NT2/D1 (cell line): Measurements from ENCODE around the gene ZNF773.

Experiments used
- DNase-seq: peaks from one replicate; pipeline ENCODE4 v3.0.0-alpha.2; 2011; ENCODE audit warnings: low read depth, low spot score
- H3K27me3 ChIP-seq: 2 replicates; pipeline ENCODE4 v1.6.0; 2011; ENCODE audit warnings: mild to moderate bottlenecking; ENCODE audit not compliant: insufficient read length, insufficient read depth
- H3K36me3 ChIP-seq: 2 replicates; pipeline ENCODE4 v1.6.1; 2011; ENCODE audit warnings: mild to moderate bottlenecking, low read length, mixed read lengths; ENCODE audit not compliant: insufficient read depth, insufficient read length
- H3K4me1 ChIP-seq: 2 replicates; pipeline ENCODE4 v1.5.1; 2011; ENCODE audit not compliant: insufficient read depth, insufficient read length
- H3K4me3 ChIP-seq: 2 replicates; pipeline ENCODE4 v1.5.1; 2011; ENCODE audit warnings: low read depth; ENCODE audit not compliant: insufficient read length
- H3K9ac ChIP-seq: 2 replicates; pipeline ENCODE4 v1.6.0; 2011; ENCODE audit warnings: low read depth; ENCODE audit not compliant: insufficient read length
- H3K9me3 ChIP-seq: 2 replicates; pipeline ENCODE4 v1.5.1; 2011; ENCODE audit warnings: mild to moderate bottlenecking, low read length; ENCODE audit not compliant: insufficient read depth
- SUZ12 ChIP-seq: IDR thresholded peaks from 2 replicates; pipeline ENCODE4 v1.6.1; 2011; ENCODE audit not compliant: insufficient read length, insufficient read depth; ENCODE audit errors: extremely low read depth
- YY1 ChIP-seq: IDR thresholded peaks from 2 replicates; pipeline ENCODE4 v1.6.1; 2011; ENCODE audit not compliant: insufficient read length, insufficient read depth
- ZNF274 ChIP-seq: IDR thresholded peaks from 2 replicates; pipeline ENCODE4 v1.6.1; 2011; ENCODE audit warnings: mild to moderate bottlenecking, low read depth, low read length

ZNF773 gene

GRCh38 chr19:57546513-57546912 is 46.8 kb downstream of the ZNF773 start:
- no peak for DNase-seq
- Histone ChIP-seq H3K27me3 (no peaks in the 10 kb centered on the region), H3K9ac (no peak overlapping the region), H3K9me3 (peaks cover 45% of the 10 kb centered on the region), H3K4me3 (no peak overlapping the region), H3K36me3 (peaks cover 86% of the 10 kb centered on the region), H3K4me1 (no peaks in the 10 kb centered on the region)
- no peak for TF ChIP-seq YY1
- TF ChIP-seq SUZ12 = no peak
- TF ChIP-seq ZNF274 = no peak

DNA sequence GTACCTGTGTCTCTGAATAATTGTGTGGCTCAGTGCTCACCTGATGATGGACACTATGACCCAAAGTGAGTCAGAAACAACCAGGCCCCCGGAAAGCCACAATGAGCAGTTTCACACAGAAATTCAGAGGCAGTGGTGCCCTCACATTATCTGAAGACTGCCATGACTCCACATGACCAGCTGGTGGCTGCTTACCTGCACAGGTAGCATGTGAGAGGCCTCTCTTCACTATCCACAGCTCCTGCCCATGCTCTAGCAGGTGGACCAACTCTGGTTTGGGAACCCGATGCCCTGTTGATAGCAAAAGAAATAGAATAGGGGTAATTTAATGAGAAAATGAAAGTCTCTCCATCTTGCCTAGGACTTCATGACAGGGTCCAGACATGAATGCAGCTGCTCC is 52.7 kb downstream of the ZNF773 start:
- DNase-seq = no peak
- no peaks in the 10 kb centered on the region for H3K27me3 ChIP-seq
- TF ChIP-seq ZNF274 (no peak), YY1 (no peak), SUZ12 (no peak)
- no peak overlapping the region for H3K9ac ChIP-seq
- peaks cover 15% of the 10 kb centered on the region; the same call in 1 of the 2 replicates for H3K9me3 ChIP-seq
- H3K4me1 ChIP-seq = no peaks in the 10 kb centered on the region
- no peak overlapping the region for H3K4me3 ChIP-seq
- H3K36me3 ChIP-seq = peaks cover 84% of the 10 kb centered on the region

DNA sequence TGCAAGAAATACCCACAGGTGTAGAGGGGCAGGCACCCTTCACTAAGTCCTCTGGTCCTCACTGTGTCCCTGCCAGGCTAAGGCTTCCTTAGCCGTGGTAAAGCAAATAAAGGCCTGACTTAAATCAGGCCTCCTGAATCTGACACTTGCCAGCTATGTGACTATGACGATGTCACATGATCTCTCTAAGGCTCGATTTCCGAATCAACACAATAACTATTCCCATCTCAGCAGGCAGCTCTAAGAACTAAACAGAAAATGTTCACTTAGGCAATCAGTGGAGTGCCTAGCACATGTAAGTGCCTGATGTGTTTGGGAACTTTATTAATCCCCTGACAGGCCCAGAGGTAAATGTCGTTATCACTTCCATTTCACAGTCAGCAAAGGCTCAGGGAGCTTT is 57.9 kb downstream of the ZNF773 start:
- H3K27me3 ChIP-seq = no peaks in the 10 kb centered on the region
- no peak overlapping the region for H3K4me3 ChIP-seq
- no peak overlapping the region for H3K9ac ChIP-seq
- TF ChIP-seq ZNF274 (no peak), SUZ12 (no peak), YY1 (no peak)
- 0 out of 2 replicates have a peak, but pooled peaks cover under 1% of the 10 kb centered on the region for H3K9me3 ChIP-seq
- peaks cover 44% of the 10 kb centered on the region for H3K36me3 ChIP-seq
- H3K4me1 ChIP-seq = no peaks in the 10 kb centered on the region
- no peak for DNase-seq
